ENCODE data around the gene KCNH5.

Gene KCNH5

DNA sequence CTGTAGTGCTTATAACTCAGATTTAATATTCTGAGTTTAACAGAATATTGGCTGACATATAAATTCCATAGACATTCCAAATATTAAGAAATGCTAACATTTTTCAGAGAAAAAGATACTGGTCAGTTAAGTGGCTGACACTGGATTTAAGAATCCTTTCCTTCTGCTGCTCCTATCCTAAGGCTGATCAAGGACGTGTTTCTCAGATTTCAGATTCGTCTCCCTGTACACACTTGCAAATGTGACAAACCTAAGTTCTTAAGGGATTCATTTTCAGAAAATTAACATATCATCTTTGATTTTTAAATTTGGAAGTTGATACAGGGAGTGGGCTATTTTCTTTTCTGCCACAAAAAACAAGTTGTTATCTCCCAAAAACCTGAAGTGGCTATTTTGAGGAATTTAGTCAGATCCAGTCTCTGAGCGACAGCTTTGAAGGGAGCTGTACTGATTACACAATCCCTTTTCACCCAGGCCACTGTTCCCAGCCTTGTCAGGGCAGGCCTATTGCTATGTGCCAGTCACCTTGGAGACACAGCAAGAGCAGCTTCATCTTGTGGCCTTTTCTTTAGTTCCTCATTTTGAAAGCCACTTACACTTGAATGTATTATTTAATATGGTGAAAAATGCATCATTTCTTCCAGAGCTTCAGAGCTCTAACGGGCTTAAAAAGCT lies 370.6 kb downstream of the KCNH5 start:
- ATAC-seq (ENCODE audit: insufficient read depth, low read depth) (no peak), DNase-seq (no peak)
- Histone ChIP-seq H3K9me3 (ENCODE audit: insufficient read depth, low read length, severe bottlenecking) (no peaks in the 10 kb centered on the region), H4K20me1 (ENCODE audit: insufficient read depth, low read length) (no peaks in the 10 kb centered on the region), H3K36me3 (ENCODE audit: insufficient read depth, low read length) (no peaks in the 10 kb centered on the region), H3K27me3 (ENCODE audit: insufficient read depth, low read length, poor library complexity) (no peaks in the 10 kb centered on the region), H3K4me1 (ENCODE audit: insufficient read depth, low read length) (no peaks in the 10 kb centered on the region), H3K27ac (ENCODE audit: low read length) (no peak overlapping the region), H3K79me2 (ENCODE audit: insufficient read depth, low read length) (no peaks in the 10 kb centered on the region), H3K4me3 (ENCODE audit: low read depth in 1 of 2, low read length in 2 of 2) (no peak overlapping the region), H3K4me2 (ENCODE audit: insufficient read depth, low read length) (no peak overlapping the region), H2AFZ (ENCODE audit: low read depth, low read length) (no peak overlapping the region), H3K9ac (ENCODE audit: low read depth, low read length) (no peak overlapping the region)
- TF ChIP-seq EZH2 (IDR thresholded peaks at IDR 0.05; ENCODE audit: borderline replicate concordance, low read depth, low read length, severe bottlenecking) (no peak), CTCF (IDR thresholded peaks at IDR 0.05; ENCODE audit: borderline replicate concordance, extremely low read depth, low read length, poor library complexity, severe bottlenecking) (no peak)

DNA sequence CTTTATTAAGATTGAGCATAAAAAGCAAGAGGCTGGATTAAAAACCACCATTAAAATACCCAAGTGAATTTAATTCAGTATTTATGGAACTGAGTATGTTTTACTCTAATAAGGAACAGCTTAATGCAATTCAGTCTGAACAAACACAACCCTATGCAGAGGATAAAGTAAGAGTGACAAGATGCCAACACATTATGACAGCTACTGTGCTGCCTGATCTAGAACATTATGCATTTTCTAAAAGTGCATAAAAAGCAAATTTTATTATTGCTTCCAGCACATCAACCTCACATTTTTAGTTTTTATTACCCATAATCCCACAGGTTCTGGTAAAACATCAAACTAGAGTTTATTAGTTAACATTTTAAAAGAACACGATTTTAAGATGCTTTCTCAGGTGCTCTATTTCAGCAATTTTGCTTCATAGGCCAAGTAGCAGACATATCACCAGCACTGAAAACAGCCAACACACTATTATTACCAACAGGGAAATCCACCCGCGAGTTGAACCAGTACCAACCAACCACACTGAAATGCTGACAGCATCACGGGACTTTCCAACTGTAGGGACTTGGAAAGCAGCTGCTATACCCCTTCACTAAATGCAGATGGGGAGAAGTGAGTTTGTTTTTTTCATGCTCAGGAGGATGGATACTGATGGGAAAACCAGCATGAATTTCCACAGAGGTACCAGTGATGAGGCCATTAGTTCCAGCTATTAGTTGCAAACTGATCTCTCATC lies 372.1 kb downstream of the KCNH5 start:
- no peaks in the 10 kb centered on the region for H4K20me1 ChIP-seq (ENCODE audit: insufficient read depth, low read length)
- no peak for ATAC-seq (ENCODE audit: insufficient read depth, low read depth)
- H3K4me2 ChIP-seq (ENCODE audit: insufficient read depth, low read length), result no peak overlapping the region
- H3K27me3 ChIP-seq (ENCODE audit: insufficient read depth, low read length, poor library complexity), result no peaks in the 10 kb centered on the region
- TF ChIP-seq EZH2 (IDR thresholded peaks at IDR 0.05; ENCODE audit: borderline replicate concordance, low read depth, low read length, severe bottlenecking), result no peak
- TF ChIP-seq CTCF (IDR thresholded peaks at IDR 0.05; ENCODE audit: borderline replicate concordance, extremely low read depth, low read length, poor library complexity, severe bottlenecking), result no peak
- no peak overlapping the region for H3K27ac ChIP-seq (ENCODE audit: low read length)
- no peak overlapping the region for H3K4me3 ChIP-seq (ENCODE audit: low read depth in 1 of 2, low read length in 2 of 2)
- no peaks in the 10 kb centered on the region for H3K36me3 ChIP-seq (ENCODE audit: insufficient read depth, low read length)
- H2AFZ ChIP-seq (ENCODE audit: low read depth, low read length), result no peak overlapping the region
- H3K9me3 ChIP-seq (ENCODE audit: insufficient read depth, low read length, severe bottlenecking), result no peaks in the 10 kb centered on the region
- H3K79me2 ChIP-seq (ENCODE audit: insufficient read depth, low read length), result no peaks in the 10 kb centered on the region
- H3K4me1 ChIP-seq (ENCODE audit: insufficient read depth, low read length), result no peaks in the 10 kb centered on the region
- no peak for DNase-seq
- H3K9ac ChIP-seq (ENCODE audit: low read depth, low read length), result no peak overlapping the region

DNA sequence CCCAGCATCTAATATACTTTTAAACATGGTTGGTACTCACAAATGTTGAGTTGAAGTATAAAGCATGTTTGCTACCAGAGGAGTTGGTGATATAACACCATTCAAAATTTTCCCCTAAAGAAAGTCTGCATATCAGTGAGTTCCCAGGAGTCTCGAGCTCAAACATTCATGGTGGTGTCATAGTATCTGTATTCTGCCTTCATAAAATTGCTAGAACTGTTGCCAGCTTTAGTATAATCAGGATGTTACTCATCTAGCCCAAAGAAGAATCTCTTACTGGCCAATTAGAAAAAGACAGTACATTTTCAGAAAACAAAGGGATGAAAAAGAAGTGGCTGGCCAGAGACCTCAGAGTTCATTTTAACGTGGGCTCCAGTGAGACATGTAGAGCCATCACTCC lies 374.7 kb downstream of the KCNH5 start:
- no peak for DNase-seq
- Histone ChIP-seq H3K9ac (ENCODE audit: low read depth, low read length) (no peak overlapping the region), H2AFZ (ENCODE audit: low read depth, low read length) (no peak overlapping the region), H3K36me3 (ENCODE audit: insufficient read depth, low read length) (no peaks in the 10 kb centered on the region), H3K4me2 (ENCODE audit: insufficient read depth, low read length) (no peak overlapping the region), H3K27me3 (ENCODE audit: insufficient read depth, low read length, poor library complexity) (no peaks in the 10 kb centered on the region), H3K79me2 (ENCODE audit: insufficient read depth, low read length) (no peaks in the 10 kb centered on the region), H3K9me3 (ENCODE audit: insufficient read depth, low read length, severe bottlenecking) (no peaks in the 10 kb centered on the region), H3K4me3 (ENCODE audit: low read depth in 1 of 2, low read length in 2 of 2) (no peak overlapping the region), H3K4me1 (ENCODE audit: insufficient read depth, low read length) (no peaks in the 10 kb centered on the region), H3K27ac (ENCODE audit: low read length) (no peak overlapping the region), H4K20me1 (ENCODE audit: insufficient read depth, low read length) (no peaks in the 10 kb centered on the region)
- no peak for TF ChIP-seq EZH2 (IDR thresholded peaks at IDR 0.05; ENCODE audit: borderline replicate concordance, low read depth, low read length, severe bottlenecking)
- TF ChIP-seq CTCF (IDR thresholded peaks at IDR 0.05; ENCODE audit: borderline replicate concordance, extremely low read depth, low read length, poor library complexity, severe bottlenecking), result no peak
- ATAC-seq (ENCODE audit: insufficient read depth, low read depth), result no peak
